SK-N-SH treated with all-trans-retinoic acid at 6 μM for 48 hours (cell line): Measurements from ENCODE around the gene LAMC1.

Experiments used
- PATZ1 ChIP-seq: fragments of 250-450 bp; sonication (Bioruptor Pico); IDR thresholded peaks from 2 replicates; pipeline ENCODE4 v1.8.0; 2020; ENCODE audit warnings: mild to moderate bottlenecking, moderate library complexity, borderline replicate concordance

LAMC1 gene

GRCh38 chr1:183195142-183195574, 171.9 kb downstream of the LAMC1 start (continued):
- TF ChIP-seq PATZ1: no peak
